ENCODE results near the gene ZNF613.
"Not testable (repeated sequence)": the region's sequence is repeated elsewhere in the genome, so short reads cannot be mapped to it uniquely, and the experiment has no call there.

ZNF613 gene

GRCh38 chr19:51926784-51927741 lies at the start of gene ZNF613:
ZNF613 (plus strand) TSS chr19:51927472; CDS start chr19:51936221, 8,749 bp downstream.
- DNase-seq, result peak; percentile 94

- DNase-seq, result no peak
Observed at GRCh38 chr19:51882518-51882917, 44.8 kb upstream of the ZNF613 start.

DNA sequence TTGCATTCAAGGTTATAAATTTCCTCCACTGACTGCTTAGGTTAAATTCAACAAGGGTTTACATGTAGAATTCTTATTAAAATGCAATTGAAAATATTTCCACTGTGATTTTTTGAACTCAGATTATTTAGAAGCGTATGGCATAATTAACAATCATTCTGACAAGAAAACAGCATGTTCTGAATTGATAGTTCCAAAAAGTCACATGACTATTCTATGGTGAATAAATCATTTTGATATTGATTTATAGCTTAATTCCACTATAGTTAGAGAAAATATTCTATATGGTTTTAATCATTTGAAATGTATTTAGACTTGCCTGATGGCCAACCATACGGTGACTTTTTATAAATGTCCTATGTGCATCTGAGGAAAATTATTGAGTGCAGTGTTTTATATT lies 42.6 kb upstream of the ZNF613 start:
- no peak for DNase-seq

- DNase-seq, result no peak
Observed at GRCh38 chr19:51887522-51888498, 39.5 kb upstream of the ZNF613 start, which contains the start of gene ZNF577. ZNF577 (minus strand) TSS chr19:51887951; CDS start chr19:51880382, 7,569 bp downstream.

GRCh38 chr19:51889934-51890333 lies 37.3 kb upstream of the ZNF613 start:
- no peak for DNase-seq

DNA sequence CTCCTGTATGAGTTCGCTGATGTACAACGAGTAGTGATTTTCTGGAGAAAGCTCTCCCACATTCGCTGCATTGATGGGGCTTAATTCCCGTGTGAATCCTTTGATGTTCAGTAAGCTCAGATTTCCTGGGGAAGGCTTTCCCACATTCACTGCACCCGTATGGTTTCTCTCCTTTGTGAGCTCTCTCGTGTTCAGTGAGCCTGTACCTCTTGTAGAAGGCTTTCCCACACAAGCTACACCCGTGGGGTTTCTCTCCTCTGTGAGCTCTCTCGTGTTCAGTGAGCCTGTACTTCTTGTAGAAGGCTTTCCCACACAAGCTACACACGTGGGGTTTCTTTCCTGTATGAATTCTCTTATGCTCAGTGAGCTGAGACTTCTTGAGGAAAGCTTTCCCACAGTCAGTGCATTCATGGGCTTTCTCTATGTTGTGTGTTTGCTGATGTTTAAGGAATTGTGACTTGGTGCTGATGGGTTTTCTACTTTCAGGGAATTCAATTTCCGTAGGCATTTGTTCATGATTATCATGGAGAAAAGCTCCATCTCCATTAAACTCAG lies 36.0 kb upstream of the ZNF613 start:
- no peak for DNase-seq

GRCh38 chr19:51901860-51902259 lies 25.4 kb upstream of the ZNF613 start:
- DNase-seq, result no peak

- no peak for DNase-seq
Observed at GRCh38 chr19:51903192-51903591, 24.1 kb upstream of the ZNF613 start.

DNA sequence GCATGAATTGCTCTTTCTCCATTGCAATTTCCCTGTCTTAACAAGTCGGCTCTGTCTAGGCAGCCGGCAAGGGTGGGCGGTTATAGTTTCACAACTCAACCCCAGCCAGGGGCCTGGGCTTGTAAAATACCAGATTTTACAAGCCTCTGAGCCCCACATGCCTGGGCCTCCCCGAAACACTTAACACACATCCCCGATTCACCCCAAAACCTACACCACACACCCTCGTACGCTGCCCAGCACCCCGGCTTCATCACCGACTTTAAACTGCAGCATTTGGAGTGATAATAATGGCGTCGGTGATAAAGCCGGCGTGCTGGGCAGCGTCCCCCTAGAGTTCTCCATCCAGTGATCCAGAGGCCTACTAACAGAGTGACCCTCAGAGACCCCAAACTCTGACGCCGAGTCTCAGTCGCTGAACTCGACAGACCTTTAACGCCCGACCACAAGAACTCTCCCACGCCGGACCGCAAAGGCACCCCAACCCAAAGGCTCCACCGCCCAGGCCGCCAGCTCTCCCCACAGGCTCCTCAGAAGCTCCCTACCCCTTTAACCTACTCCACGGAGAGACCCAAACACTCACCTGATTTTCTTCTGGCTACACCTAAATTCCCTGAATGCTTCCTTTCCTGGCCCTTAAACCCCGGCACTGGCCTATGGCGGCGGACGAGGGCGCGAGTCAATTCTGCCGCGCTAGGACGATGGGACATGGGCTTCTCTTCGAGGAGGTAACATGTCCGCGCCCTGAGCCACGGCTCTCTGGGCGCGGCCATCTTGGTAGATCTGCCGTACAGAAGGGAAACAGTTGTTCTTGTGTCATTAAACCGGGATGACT lies 22.7 kb upstream of the ZNF613 start, which contains the start of gene ZNF649:
Gene ZNF649, minus strand, starts transcription at position 687 of the 835 bp plus-strand sequence. CDS start 4,910 bp downstream, outside the sequence.
- peak; percentile 87 for DNase-seq

- DNase-seq, result no peak
Observed at GRCh38 chr19:51905206-51905605, 22.1 kb upstream of the ZNF613 start.

DNA sequence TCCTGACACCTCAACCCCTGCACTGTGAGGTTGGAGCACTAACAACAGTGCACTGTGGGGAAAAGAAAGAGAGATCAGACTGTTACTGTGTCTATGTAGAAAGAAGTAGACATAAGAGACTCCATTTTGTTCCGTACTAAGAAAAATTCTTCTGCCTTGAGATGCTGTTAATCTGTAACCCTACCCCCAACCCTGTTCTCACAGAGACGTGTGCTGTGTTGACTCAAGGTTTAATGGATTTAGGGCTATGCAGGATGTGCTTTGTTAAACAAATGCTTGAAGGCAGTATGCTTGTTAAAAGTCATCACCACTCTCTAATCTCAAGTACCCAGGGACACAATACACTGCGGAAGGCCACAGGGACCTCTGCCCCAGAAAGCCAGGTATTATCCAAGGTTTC lies 21.6 kb upstream of the ZNF613 start:
- not testable (repeated sequence) for DNase-seq

DNA sequence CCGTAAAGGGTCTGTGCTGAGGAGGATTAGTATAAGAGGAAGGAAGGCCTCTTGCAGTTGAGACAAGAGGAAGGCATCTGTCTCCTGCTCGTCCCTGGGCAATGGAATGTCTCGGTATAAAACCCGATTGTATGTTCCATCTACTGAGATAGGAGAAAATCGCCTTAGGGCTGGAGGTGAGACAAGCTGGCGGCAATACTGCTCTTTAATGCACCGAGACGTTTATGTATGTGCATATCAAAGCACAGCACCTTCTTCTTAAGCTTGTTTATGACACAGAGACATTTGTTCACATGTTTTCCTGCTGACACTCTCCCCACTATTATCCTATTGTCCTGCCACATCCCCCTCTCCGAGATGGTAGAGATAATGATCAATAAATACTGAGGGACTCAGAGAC lies 21.2 kb upstream of the ZNF613 start:
- not testable (repeated sequence) for DNase-seq

GRCh38 chr19:51907981-51908380 lies 19.3 kb upstream of the ZNF613 start:
- not testable (repeated sequence) for DNase-seq

DNA sequence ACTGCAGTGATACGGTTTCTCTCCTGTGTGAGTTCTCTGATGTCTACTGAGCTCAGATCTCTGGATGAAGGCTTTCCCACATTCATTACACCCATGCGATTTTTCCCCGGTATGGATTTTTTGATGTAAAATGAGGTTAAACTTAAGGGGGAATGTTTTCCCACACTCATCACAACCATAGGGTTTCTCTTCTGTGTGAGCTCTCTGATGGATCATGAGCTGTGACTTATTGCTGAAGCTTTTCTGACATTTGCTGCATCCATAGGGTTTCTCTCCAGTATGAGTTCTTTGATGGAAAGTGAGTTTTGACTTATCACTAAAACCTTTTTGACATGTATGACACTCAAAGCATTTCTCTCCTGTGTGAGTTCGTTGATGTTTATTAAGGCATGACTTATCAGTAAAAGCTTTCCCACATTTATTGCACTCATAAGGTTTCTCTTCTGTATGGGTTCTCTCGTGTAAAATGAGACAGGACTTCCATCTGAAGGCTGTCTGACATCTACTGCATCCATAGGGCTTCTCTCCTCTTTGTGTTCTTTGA lies 11.9 kb upstream of the ZNF613 start:
- no peak for DNase-seq

DNA sequence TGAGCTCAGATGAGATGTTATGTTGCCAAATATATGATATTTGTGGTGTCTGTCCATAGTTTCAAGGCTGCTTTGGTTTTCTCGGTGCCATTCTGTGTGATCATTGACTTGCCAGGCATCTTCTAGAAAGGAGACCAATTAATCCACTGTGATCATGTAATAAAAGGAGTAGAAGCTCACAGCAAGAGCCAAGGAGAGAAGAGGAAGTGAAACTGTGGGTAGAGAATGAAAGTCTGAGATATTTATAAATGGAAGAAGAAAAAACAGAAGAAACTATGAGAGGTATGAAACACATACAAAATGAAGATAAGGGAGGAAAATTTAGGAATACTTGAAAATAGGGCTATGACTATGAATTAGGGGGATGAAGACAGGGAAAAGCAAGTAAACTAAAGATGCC lies 11.1 kb upstream of the ZNF613 start:
- no peak for DNase-seq

GRCh38 chr19:51919606-51920005 lies 7.7 kb upstream of the ZNF613 start:
- DNase-seq, result no peak

- no peak for DNase-seq
Observed at GRCh38 chr19:51921949-51922348, 5.3 kb upstream of the ZNF613 start.

DNA sequence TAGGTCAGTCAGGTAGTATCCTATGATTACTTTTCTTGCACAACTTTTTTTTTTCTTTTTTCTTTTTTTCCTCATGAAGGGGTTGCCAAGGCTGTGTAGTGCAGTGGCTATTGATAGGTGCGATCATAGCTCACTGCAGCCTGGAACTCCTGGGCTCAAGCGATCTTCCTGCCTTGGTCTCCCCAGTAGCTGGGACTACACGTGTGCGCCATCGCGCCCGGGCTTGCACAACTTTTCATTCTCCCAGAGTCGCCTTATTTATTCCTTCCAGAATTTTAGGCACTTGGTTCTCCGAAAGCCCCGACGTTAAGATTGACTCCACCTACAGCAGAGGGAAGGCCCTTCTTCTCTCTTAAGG lies 867 bp upstream of the ZNF613 start:
- no peak for DNase-seq

GRCh38 chr19:51927859-51928258 lies 587 bp downstream of the ZNF613 start:
- no peak for DNase-seq

GRCh38 chr19:51931921-51932320 lies 4.6 kb downstream of the ZNF613 start:
- no peak for DNase-seq

DNA sequence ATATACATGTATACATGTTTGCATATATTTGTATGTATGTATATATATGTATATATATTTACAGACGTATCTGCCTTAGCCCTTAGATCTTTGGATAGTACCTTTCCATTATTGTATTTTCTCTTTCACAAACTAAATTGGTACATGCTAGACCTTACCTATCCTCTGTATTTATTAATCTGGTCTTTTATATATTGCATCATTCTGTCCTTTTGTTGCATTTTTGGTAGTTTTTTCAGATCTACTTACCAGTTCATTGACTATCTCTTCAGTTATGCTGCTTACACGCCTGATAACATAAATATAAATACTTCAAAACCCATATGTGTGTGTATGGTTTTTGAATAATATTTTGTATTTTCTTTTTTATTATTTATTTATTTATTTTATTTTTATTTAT lies 11.7 kb downstream of the ZNF613 start:
- no peak for DNase-seq

All from NCI-H1436 (cell line).